CD8-positive, alpha-beta memory T cell (primary cell): Measurements from ENCODE around the gene MAPK8IP1. TPM values are rescaled to one million over a fixed set of nuclear protein-coding genes. Genes with fewer than 3 reads are reported as not detected.

Source experiments
- CTCF ChIA-PET: fragments of 350-600 bp; sonication (Branson Sonifier 250); formaldehyde crosslinking; loops from one replicate; lab custom pipeline; 2021; ENCODE audit warnings: antibody characterized with exemption; lab: Charles Lee
- POLR2A ChIA-PET: fragments of 350-600 bp; sonication (Branson Sonifier 250); formaldehyde crosslinking; loops from one replicate; lab custom pipeline; 2021; ENCODE audit warnings: antibody characterized with exemption; lab: Charles Lee
- DNase-seq, 5 donors: peaks; one replicate each; pipeline versions ENCODE4 v3.0.0 to v3.0.0-alpha.2; 2020 to 2022; ENCODE audit warnings: mixed read lengths in 1 of 5
- H3K27ac ChIP-seq: one replicate; pipeline ENCODE4 v1.7.0; 2013; ENCODE audit warnings: low read depth, mild to moderate bottlenecking, low read length, moderate library complexity
- H3K27me3 ChIP-seq: 2 replicates; pipeline ENCODE4 v1.7.0; 2013; ENCODE audit warnings: low read length, mild to moderate bottlenecking; ENCODE audit not compliant: insufficient read depth, poor library complexity, severe bottlenecking
- H3K36me3 ChIP-seq: 2 replicates; pipeline ENCODE4 v1.7.0; 2013; ENCODE audit warnings: mild to moderate bottlenecking, low read length, moderate library complexity; ENCODE audit not compliant: insufficient read depth
- H3K4me1 ChIP-seq: 2 replicates; pipeline ENCODE4 v1.7.0; 2013; ENCODE audit warnings: mild to moderate bottlenecking, low read length, moderate library complexity; ENCODE audit not compliant: insufficient read depth
- H3K4me3 ChIP-seq: 2 replicates; pipeline ENCODE4 v1.7.0; 2013; ENCODE audit warnings: mild to moderate bottlenecking, low read length
- H3K9me3 ChIP-seq: 2 replicates; pipeline ENCODE4 v1.7.0; 2013; ENCODE audit warnings: mild to moderate bottlenecking, low read length
- H3K27ac Mint-ChIP-seq, 8 donors: one replicate each; pipeline ENCODE4 v1.8.0; 2020 to 2021; ENCODE audit warnings: mixed read lengths in 8 of 8, mild to moderate bottlenecking in 6 of 8, inconsistent platforms in 3 of 8, moderate library complexity in 3 of 8
- H3K27me3 Mint-ChIP-seq, 2 donors: one replicate each; pipeline ENCODE4 v1.8.0; 2020 to 2021; ENCODE audit warnings: mixed read lengths in 2 of 2, mild to moderate bottlenecking in 1 of 2, moderate library complexity in 1 of 2
- H3K36me3 Mint-ChIP-seq, 3 donors: one replicate each; pipeline ENCODE4 v1.8.0; 2020 to 2021; ENCODE audit warnings: mixed read lengths in 3 of 3, inconsistent platforms in 1 of 3, mild to moderate bottlenecking in 1 of 3
- H3K4me1 Mint-ChIP-seq, 3 donors: one replicate each; pipeline ENCODE4 v1.8.0; 2020 to 2021; ENCODE audit warnings: mixed read lengths in 3 of 3, inconsistent platforms in 1 of 3, mild to moderate bottlenecking in 1 of 3
- H3K4me3 Mint-ChIP-seq, 7 donors: one replicate each; pipeline ENCODE4 v1.8.0; 2020 to 2021; ENCODE audit warnings: mixed read lengths in 7 of 7, mild to moderate bottlenecking in 6 of 7, moderate library complexity in 4 of 7, inconsistent platforms in 2 of 7
- H3K9me3 Mint-ChIP-seq, 5 donors: one replicate each; pipeline ENCODE4 v1.8.0; 2020 to 2022; ENCODE audit warnings: mixed read lengths in 5 of 5, mild to moderate bottlenecking in 3 of 5, moderate library complexity in 2 of 5, inconsistent platforms in 1 of 5
- polyA plus RNA-seq: library from polyadenylated mRNA; unstranded; fragments of 300-500 nt; fragmentation: Illumina TruSeq; gene quantifications from one replicate; pipeline ENCODE4 v1.2.3, GENCODE V29; 2021
- total RNA-seq, 2 experiments: library from RNA; stranded (reverse); gene quantifications; one replicate each; pipeline ENCODE4 v1.2.3, GENCODE V29; 2021

The MAPK8IP1 gene
- total and polyA plus RNA-seq, 3 experiments from 2014 or later = 0.23 to 1.1 (median 0.98) TPM

DNA sequence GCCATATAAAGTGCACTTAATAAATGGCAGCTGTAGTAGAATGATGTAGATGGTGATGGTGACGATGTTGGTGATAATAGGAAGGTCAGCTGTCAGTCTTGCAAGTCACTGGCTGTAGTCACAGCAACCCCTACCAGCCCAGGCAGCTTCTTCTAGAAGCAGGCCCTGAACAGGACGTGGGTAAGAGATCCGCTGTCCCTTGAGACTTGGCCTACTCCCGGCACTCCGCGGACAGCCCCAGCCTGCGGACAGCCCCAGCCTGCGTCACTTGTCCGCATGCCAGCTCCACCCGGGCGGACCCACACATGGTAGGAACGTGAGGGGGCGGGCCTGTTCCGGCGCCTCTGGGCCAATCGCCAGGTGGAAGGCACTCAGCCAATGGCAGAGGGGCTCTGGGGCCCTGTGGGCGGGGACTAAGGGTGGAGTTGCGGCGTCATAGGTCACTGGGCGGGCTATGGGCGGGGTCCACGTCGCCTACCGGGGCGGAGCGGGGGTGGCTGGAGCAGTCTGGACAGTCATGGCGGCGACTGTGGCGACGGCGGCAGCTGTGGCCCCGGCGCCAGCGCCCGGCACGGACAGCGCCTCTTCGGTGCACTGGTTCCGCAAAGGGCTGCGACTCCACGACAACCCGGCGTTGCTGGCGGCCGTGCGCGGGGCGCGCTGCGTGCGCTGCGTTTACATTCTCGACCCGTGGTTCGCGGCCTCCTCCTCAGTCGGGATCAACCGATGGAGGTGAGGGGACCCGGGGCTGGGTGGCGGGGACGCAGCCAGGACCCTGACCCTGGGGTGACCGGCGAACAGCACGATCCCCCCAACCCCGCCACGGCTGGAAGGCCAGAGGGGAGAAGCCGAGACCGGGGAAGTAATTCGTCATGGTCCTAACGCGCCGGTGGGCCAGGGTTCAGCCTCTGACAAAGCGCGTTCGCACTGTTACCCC lies 38.2 kb upstream of the MAPK8IP1 start, which contains the start of gene CRY2:
Gene CRY2 (plus strand): TSS at position 502 of the 937 bp plus-strand sequence. CDS start 16 bp downstream, at position 518.
- H3K4me3 ChIP-seq = peak within 1 kb of the TSS; percentile 85
- H3K27me3 ChIP-seq = no peaks in the 10 kb centered on the region
- H3K9me3 Mint-ChIP-seq = no peaks in the 10 kb centered on the region
- peak within 1 kb of the TSS; percentile 87 to 99 (median 97) for H3K27ac Mint-ChIP-seq
- H3K27me3 Mint-ChIP-seq = no peaks in the 10 kb centered on the region
- H3K36me3 ChIP-seq = no peaks in the 10 kb centered on the region
- H3K4me1 ChIP-seq = peaks cover 42% of the 10 kb centered on the region
- peak; percentile 97 to 99 (median 99) for DNase-seq
- peak within 1 kb of the TSS; percentile 97 for H3K27ac ChIP-seq
- CTCF ChIA-PET = interaction anchor here (1.1 to 2.2 kb wide), 4 partner anchors 13 to 159 kb away, joined by 5 to 10 read pairs (median 6); no protein-coding TSS in a partner anchor
- no peaks in the 10 kb centered on the region for H3K9me3 ChIP-seq
- POLR2A ChIA-PET = interaction anchor here (0.8 to 1.8 kb wide), 4 partner anchors 42 to 75 kb away, joined by 4 to 15 read pairs (median 6); partner anchors contain the start of genes PEX16 and SLC35C1
- H3K4me3 Mint-ChIP-seq = peak within 1 kb of the TSS; percentile 78 to 94 (median 88)
- peaks cover 39 to 69% (median 60%) of the 10 kb centered on the region in 3 donors for H3K4me1 Mint-ChIP-seq
- peaks cover 0 to 25% (median 2%) of the 10 kb centered on the region in 3 donors for H3K36me3 Mint-ChIP-seq

DNA sequence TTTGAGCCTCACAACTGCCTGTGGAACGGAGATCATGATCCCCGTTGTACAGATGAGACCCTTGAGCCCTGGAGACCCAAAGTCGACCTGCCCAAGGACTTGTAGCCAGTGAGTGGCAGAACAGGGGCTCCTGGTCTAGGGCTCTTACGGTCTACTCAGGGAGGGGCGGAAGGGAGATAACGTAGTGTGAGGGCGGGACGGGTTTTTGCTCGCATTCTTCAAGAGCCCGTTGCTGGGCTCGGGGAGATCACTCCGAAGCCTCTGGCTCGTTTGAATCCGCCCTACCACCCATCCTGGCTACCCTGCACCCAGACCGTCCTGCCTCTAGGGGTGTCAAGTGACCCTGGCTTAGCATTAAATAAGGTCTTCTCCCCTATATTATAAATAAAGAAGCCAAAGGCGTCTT lies 37.5 kb upstream of the MAPK8IP1 start:
- H3K9me3 Mint-ChIP-seq = no peaks in the 10 kb centered on the region
- peaks cover 43 to 75% (median 58%) of the 10 kb centered on the region in 3 donors for H3K4me1 Mint-ChIP-seq
- H3K27ac Mint-ChIP-seq = peak overlapping the region; percentile 75 to 99 (median 97)
- H3K27me3 ChIP-seq = no peaks in the 10 kb centered on the region
- peak overlapping the region; percentile 97 for H3K27ac ChIP-seq
- peak overlapping the region; percentile 85 for H3K4me3 ChIP-seq
- no peaks in the 10 kb centered on the region for H3K9me3 ChIP-seq
- POLR2A ChIA-PET = interaction anchor here (0.6 kb wide), 1 partner anchor 45 kb away, joined by 8 read pairs; no protein-coding TSS in a partner anchor
- no peaks in the 10 kb centered on the region for H3K36me3 ChIP-seq
- H3K4me1 ChIP-seq = peaks cover 42% of the 10 kb centered on the region
- peak overlapping the region; percentile 78 to 94 (median 88) for H3K4me3 Mint-ChIP-seq
- no peaks in the 10 kb centered on the region for H3K27me3 Mint-ChIP-seq
- DNase-seq = peak in 4 of 5 donors; percentile 18 to 71 (median 36)
- H3K36me3 Mint-ChIP-seq = peaks cover 0 to 27% (median 2%) of the 10 kb centered on the region in 3 donors
- CTCF ChIA-PET = interaction anchor here (0.6 kb wide), 1 partner anchor 1427 kb away, joined by 3 read pairs; no protein-coding TSS in a partner anchor

DNA sequence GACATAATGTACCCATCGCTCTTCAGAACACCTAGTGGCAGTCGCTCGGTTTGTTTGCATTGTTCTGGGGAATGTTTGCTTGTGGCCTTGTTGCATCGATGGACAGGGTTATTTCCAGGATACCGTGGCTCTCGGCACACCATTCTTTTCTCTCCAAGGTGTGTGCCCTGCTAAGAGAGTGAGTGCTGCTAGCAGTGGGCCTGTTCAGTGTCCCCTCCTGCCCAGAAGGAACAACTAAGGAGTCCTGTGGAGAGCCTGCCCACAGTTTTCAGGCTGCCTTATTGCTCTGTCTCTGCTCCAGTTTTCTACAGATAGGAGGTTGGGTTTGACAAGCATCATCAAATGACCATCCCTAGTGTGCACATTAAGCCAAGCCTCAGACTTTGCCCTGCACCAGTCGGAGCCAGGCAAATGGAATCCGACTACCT lies 36.8 kb upstream of the MAPK8IP1 start:
- Histone ChIP-seq H3K4me3 (peak overlapping the region; percentile 85), H3K27ac (no peak overlapping the region), H3K36me3 (peaks cover 4% of the 10 kb centered on the region), H3K27me3 (no peaks in the 10 kb centered on the region), H3K4me1 (peaks cover 38% of the 10 kb centered on the region), H3K9me3 (no peaks in the 10 kb centered on the region)
- Mint-ChIP-seq H3K36me3 (peaks cover 0 to 27% (median 2%) of the 10 kb centered on the region in 3 donors), H3K4me1 (peaks cover 38 to 75% (median 52%) of the 10 kb centered on the region in 3 donors), H3K27me3 (no peaks in the 10 kb centered on the region), H3K4me3 (peak overlapping the region; percentile 78 to 94 (median 88)), H3K27ac (peak overlapping the region; percentile 62 to 99 (median 86)), H3K9me3 (no peaks in the 10 kb centered on the region)
- ChIA-PET POLR2A (interaction anchor here (0.6 kb wide), 1 partner anchor 46 kb away, joined by 8 read pairs; no protein-coding TSS in a partner anchor), CTCF (interaction anchor here (0.6 kb wide), 1 partner anchor 1426 kb away, joined by 3 read pairs; no protein-coding TSS in a partner anchor)
- DNase-seq = no peak

- H3K27ac ChIP-seq = no peak overlapping the region
- H3K4me1 ChIP-seq = peaks cover 37% of the 10 kb centered on the region
- H3K4me3 ChIP-seq = no peak overlapping the region
- Mint-ChIP-seq H3K36me3 (peaks cover 2 to 37% (median 2%) of the 10 kb centered on the region in 3 donors), H3K27ac (peak overlapping the region in 2 of 8 donors; percentile 1 to 35), H3K27me3 (no peaks in the 10 kb centered on the region), H3K9me3 (no peaks in the 10 kb centered on the region), H3K4me1 (peaks cover 41 to 75% (median 52%) of the 10 kb centered on the region in 3 donors), H3K4me3 (peak overlapping the region in 4 of 7 donors; percentile 8 to 78 (median 16))
- no peaks in the 10 kb centered on the region for H3K9me3 ChIP-seq
- CTCF ChIA-PET = no interaction called here
- H3K27me3 ChIP-seq = no peaks in the 10 kb centered on the region
- peaks cover 12% of the 10 kb centered on the region for H3K36me3 ChIP-seq
- POLR2A ChIA-PET = no interaction called here
- DNase-seq = no peak
These were observed 35.0 kb upstream of the MAPK8IP1 start for GRCh38 chr11:45850446-45850845.

DNA sequence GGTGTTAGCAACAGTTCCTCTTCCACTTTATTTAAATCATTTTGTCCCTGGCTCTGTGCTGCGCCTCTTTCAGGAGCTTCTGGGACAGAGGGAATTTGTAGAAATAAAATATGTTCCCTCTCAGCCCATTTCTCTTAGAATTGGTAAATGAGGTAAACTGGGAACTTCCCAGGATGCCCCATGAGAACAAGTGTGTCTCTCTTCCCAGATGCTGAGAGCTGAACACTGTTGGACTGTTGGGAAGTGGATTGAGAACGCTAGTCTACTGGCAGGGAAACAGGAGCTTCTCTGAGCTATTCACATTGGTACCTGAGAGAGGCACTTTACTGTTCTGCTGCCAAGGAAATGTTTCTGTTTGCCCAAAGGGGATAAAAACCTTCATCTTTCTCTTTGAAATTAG lies 34.2 kb upstream of the MAPK8IP1 start:
- DNase-seq = no peak
- Mint-ChIP-seq H3K4me1 (peaks cover 39 to 70% (median 46%) of the 10 kb centered on the region in 3 donors), H3K36me3 (peaks cover 2 to 45% (median 4%) of the 10 kb centered on the region in 3 donors), H3K4me3 (peak overlapping the region in 1 of 7 donors; percentile 50), H3K27ac (no peak overlapping the region), H3K27me3 (no peaks in the 10 kb centered on the region), H3K9me3 (no peaks in the 10 kb centered on the region)
- Histone ChIP-seq H3K4me3 (no peak overlapping the region), H3K27ac (no peak overlapping the region), H3K9me3 (no peaks in the 10 kb centered on the region), H3K27me3 (no peaks in the 10 kb centered on the region), H3K36me3 (peaks cover 19% of the 10 kb centered on the region), H3K4me1 (peaks cover 36% of the 10 kb centered on the region)
- POLR2A ChIA-PET = no interaction called here
- CTCF ChIA-PET = no interaction called here

- H3K4me3 ChIP-seq = no peak overlapping the region
- Mint-ChIP-seq H3K9me3 (no peaks in the 10 kb centered on the region), H3K4me3 (no peak overlapping the region), H3K27ac (peak overlapping the region in 2 of 8 donors; percentile 49 to 75), H3K4me1 (peaks cover 32 to 65% (median 37%) of the 10 kb centered on the region in 3 donors), H3K27me3 (no peaks in the 10 kb centered on the region), H3K36me3 (peaks cover 2 to 49% (median 4%) of the 10 kb centered on the region in 3 donors)
- DNase-seq = no peak
- H3K9me3 ChIP-seq = no peaks in the 10 kb centered on the region
- peaks cover 29% of the 10 kb centered on the region for H3K4me1 ChIP-seq
- POLR2A ChIA-PET = no interaction called here
- no peak overlapping the region for H3K27ac ChIP-seq
- H3K36me3 ChIP-seq = peaks cover 25% of the 10 kb centered on the region
- no peaks in the 10 kb centered on the region for H3K27me3 ChIP-seq
- CTCF ChIA-PET = no interaction called here
These were observed 33.3 kb upstream of the MAPK8IP1 start for GRCh38 chr11:45852018-45852711.

DNA sequence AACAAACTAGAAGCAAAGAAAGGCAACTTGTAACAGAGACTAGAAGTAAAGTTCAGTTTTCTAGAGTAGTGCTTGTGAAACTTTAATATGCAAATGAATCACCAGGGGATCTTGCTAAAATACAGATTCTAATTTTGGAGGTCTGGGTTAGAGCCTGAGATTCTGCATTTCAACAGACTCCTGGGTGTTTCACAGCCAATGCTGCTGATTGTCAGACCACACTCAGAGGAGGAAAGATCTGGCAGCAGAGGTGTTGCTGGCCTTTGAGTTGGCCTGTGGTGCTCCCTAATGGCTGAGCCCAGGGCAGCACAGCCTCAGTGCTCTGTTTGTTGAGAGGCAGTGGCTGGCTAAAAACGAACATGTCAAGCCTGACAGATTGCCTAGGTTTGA lies 32.7 kb upstream of the MAPK8IP1 start:
- H3K4me1 Mint-ChIP-seq = peaks cover 32 to 67% (median 37%) of the 10 kb centered on the region in 3 donors
- H3K27me3 ChIP-seq = no peaks in the 10 kb centered on the region
- ChIA-PET CTCF (interaction anchor here (1.5 kb wide), 1 partner anchor 9 kb away, joined by 5 read pairs; no protein-coding TSS in a partner anchor), POLR2A (no interaction called here)
- no peak overlapping the region for H3K27ac ChIP-seq
- DNase-seq = no peak
- H3K4me3 Mint-ChIP-seq = no peak overlapping the region
- H3K9me3 ChIP-seq = no peaks in the 10 kb centered on the region
- H3K36me3 ChIP-seq = peaks cover 29% of the 10 kb centered on the region
- peaks cover 4 to 54% (median 5%) of the 10 kb centered on the region in 3 donors for H3K36me3 Mint-ChIP-seq
- no peaks in the 10 kb centered on the region for H3K9me3 Mint-ChIP-seq
- peak overlapping the region in 1 of 8 donors; percentile 49 for H3K27ac Mint-ChIP-seq
- H3K4me3 ChIP-seq = no peak overlapping the region
- no peaks in the 10 kb centered on the region for H3K27me3 Mint-ChIP-seq
- peaks cover 29% of the 10 kb centered on the region for H3K4me1 ChIP-seq
